Frontal cortex (tissue), 4 donors: ENCODE measurements around the gene IRF4. TPM values are rescaled to one million over a fixed set of nuclear protein-coding genes. Genes with fewer than 3 reads are reported as not detected.
A peak's percentile ranks its signal among the peaks of the same experiment; 100 is the strongest.

Source experiments
- DNase-seq, 2 donors: peaks; one replicate each; pipeline ENCODE4 v3.0.0; 2012; ENCODE audit warnings: low spot score in 2 of 2
- FAIRE-seq: peaks from 2 replicates; lab custom pipeline; 2012; peaks lifted over from hg19 to GRCh38; lab: Jason Lieb, UNC
- total RNA-seq: library from RNA; depleted of rRNA; stranded (reverse); fragments of >200 nt; gene quantifications from one replicate; pipeline ENCODE4 v1.2.3, GENCODE V29; 2014
- donor health status: control.
- donor health status: control.
- donor health status: control.

The IRF4 gene
- total RNA-seq, 1 donor from 2014 or later: not detected

DNA sequence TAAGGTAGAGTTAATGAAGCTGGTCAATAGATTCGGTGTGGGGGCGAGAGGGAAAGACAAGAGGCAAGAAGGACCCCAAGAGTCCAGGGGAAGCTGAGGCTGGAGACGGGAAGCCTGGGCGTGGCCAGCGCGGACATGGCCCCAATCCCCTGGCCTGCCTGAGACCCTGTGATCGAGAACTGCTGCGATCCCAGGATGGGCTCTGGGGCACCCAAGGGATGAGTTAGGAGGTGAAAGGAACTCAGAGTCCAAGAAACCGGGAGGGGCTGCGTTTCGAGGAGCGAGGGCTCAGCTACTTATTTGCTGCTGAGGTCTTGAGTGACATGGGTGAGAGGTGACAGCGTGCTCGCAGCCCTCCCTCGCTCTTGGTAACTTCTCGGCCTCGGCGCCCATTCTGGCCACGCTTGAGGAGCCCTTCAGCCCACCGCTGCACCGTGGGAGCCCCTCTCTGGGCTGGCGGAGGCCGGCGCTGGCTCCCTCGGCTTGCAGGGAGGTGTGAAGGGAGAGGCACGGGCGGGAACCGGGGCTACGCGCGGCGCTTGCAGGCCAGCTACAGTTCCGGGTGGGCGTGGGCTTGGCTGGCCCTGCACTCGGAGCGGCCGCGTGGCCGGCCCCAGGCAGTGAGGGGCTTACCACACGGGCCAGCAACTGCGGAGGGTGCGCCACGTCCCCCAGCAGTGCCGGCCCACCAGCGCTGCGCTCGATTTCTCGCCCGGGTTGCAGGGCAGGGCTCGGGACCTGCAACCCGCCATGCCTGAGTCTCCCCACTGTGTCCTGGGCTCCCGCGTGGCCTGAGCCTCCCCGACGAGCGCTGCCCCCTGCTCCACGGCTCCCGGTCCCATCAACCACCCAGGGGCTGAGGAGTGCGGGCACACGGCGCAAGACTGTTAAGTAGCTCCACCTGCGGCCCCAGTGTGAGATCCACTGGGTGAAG, 58.2 kb downstream of the IRF4 start:
- DNase-seq (no peak), FAIRE-seq (no peak)

DNA sequence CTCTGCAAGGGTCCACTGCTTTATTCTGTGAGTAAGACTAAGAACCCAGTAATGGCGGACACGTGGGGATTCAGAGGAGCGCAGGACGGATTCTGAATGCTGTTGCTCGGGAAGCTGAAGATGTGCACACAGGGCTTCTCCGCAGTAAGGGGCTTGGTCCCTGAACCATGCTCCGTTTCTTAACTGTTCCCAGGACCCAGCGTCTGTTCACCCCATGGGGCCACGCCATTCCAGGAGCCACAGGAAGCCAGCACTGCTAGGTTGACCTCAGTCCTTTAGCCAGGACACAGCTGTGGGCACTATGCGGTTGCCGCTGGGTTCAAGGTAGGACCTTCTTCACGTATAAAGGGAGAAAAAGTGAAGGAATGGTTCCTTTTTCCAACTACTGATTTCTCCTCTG, 59.8 kb downstream of the IRF4 start:
- FAIRE-seq: no peak
- DNase-seq: no peak

DNA sequence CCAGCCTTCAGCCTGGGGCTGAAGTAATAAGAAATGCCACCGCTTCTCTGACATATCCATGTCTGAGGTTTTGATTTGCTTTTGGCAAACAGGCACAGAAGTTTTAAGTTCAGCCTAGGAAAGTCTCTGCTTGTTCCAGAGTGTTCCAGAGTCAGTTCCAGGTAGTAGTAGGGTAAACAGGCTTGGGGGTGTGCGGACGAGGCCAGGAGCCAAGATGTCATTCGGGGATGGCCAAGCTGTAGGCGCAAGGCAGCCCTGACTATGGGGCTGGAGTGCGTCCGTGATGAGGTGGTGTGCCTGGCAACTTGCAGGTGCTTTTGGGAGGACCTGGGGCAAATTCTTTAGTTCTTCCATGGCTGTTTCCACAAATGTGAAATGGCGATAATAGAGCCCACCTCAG, 60.3 kb downstream of the IRF4 start:
- FAIRE-seq: no peak
- DNase-seq: no peak

DNA sequence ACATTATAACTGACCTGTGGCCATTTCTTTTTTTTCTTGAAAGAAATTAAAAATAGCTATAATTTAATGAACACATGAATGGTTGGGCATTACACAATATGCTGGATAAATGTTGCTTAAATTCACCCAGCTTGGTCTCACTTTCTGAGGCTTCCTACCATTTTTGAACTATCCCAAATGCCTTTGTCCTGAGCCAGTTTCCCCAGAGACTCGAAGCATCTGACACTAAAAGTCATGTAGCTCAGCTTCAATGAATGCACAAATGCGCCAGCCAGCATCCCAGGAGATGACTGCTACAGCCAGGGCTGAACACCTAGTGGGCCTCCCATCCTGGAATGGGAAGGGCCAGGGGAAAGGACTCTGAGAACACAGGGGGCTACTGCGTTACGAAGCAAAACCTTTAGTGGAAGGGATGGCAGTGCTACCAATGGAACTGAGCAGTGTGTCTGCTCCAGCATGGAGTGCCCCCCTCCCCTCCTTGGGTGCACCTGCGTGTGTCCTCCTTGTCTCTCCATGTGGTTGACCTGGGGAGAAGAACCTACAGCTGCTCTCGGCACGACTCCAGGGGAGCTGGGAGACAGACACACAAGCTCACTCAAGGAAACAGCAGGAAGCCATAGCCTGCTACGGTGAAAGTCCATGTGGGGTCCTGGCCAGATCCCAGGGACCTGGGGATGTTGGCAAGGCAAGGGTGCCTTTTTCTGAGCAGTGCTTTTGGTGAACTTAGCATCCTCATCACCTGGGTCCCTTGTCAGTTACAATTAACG, 60.9 kb downstream of the IRF4 start:
- DNase-seq (no peak), FAIRE-seq (no peak)

DNA sequence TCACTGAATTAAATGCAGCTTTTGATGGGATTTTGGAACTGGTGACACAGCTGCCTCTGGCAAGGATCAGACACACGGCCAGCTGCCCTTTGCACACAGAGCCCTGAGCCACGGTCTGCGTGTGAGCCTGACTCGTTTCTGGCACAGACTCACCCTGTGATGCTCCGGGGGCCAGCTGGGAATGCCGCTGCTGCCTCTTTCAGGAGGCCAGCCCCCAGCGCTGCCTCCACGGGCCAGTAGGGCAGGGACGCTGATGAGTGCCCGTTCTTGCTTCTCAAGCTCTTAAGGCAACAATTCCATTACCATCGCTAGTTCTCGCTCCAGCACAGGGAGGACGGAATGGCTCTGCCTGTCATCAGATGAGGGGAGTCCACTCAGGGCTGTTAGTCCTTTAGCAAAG, 61.6 kb downstream of the IRF4 start:
- DNase-seq (peak; percentile 51 to 74), FAIRE-seq (no peak)

DNA sequence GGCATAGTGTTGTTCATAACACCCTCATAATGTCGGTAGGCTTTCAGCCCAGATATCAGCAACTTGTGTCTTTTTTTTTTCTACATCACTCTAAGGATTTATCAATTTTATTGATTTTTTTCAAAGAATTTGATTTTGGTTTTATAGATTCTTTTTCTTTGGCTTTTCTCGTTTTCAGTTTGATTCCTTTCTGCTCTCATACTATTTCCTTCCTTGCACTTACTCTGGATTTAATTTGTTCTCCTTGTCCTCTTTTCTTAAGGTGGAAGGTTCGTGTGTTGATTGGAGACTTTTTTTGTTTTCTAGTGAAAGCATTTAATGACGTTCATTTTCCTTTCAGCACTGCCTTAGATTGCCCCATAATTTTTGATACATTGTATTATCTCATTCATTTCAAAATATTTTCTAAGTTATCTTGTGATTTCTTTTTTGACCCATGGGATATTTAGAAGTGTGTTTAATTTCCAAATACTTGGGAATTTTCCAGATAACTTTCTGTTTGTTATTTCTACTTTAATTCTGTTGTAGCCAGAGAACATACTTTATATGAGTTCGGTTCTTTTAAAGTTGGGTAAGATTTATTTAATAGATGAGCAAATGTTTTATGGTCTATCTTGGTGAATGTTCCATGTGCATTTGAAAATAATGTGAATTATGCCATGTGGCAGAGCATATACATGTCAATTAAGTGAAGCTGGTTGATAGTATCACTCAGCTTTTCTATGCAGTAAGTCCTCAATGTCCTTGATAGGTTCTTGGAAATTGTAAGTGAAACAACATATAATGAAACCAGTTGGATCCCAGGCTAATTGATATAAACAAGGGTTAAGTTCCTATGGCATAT, 62.8 kb downstream of the IRF4 start:
- DNase-seq (no peak), FAIRE-seq (no peak)

DNA sequence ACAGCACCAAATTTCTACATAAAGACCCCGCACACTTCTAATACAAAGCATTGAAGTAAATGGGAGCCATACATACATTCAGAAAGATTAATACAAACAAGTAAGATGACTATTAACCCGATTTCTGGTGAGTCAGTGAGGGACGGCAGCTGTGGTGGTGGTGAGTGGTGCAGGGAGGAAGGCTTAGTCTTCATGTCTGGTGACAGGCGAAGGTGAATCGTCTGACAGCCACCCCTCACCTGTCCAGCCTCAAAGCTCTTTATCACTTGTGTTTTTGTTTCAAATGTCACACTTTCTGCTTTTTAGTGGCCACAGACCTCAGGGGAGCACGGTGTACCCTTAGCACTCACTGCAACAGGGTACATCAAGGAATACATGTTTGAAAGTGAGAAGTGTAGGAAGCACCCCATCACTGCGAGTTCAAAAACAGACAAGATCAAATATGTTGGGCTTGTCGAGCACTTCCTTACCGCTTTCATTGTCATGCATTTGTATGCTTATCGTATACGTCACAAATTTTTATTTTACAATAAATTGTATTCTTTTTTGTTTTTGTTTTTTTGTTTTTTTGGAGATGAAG, 63.5 kb downstream of the IRF4 start:
- DNase-seq (no peak), FAIRE-seq (no peak)

- FAIRE-seq (no peak), DNase-seq (no peak)
These were observed 64.3 kb downstream of the IRF4 start for GRCh38 chr6:455835-456234.

GRCh38 chr6:456358-456867, 64.9 kb downstream of the IRF4 start:
- no peak for DNase-seq
- no peak for FAIRE-seq

GRCh38 chr6:456887-457286, 65.3 kb downstream of the IRF4 start:
- DNase-seq: no peak

More at GRCh38 chr6:456887-457286, 65.3 kb downstream of the IRF4 start:
- FAIRE-seq: no peak

Other genes with a start within 250 kb of the IRF4 start
- gene DUSP22, start 99.3 kb upstream of the IRF4 start, total RNA-seq: 14.7 TPM